ENCODE measurements around the gene CEP41.
A peak's percentile ranks its signal among the peaks of the same experiment; 100 is the strongest.

The CEP41 gene

GRCh38 chr7:130360518-130360917, 80.3 kb downstream of the CEP41 start:
- no peaks in the 10 kb centered on the region for H3K27me3 ChIP-seq (ENCODE audit: insufficient read depth, poor library complexity, severe bottlenecking)
- H3K27ac ChIP-seq (replicated peaks), result no peak overlapping the region
- no peak for DNase-seq (ENCODE audit: low read depth in 1 of 2, low spot score in 1 of 2)
- no peak overlapping the region for H3K4me3 ChIP-seq (replicated peaks; ENCODE audit: insufficient read depth, low read length)
- no peak for TF ChIP-seq GABPA (IDR thresholded peaks at IDR 0.05; ENCODE audit: low read depth)
- no peak for TF ChIP-seq SPI1 (IDR thresholded peaks at IDR 0.05; ENCODE audit: borderline replicate concordance, low read depth)
- no peak for TF ChIP-seq POLR2AphosphoS5 (IDR thresholded peaks at IDR 0.05; ENCODE audit: low read depth)
- TF ChIP-seq REST (IDR thresholded peaks at IDR 0.05; ENCODE audit: insufficient replicate concordance, low read depth), result no peak

- no peak overlapping the region for H3K27ac ChIP-seq (replicated peaks)
- no peak for DNase-seq (ENCODE audit: low read depth in 1 of 2, low spot score in 1 of 2)
- no peaks in the 10 kb centered on the region for H3K27me3 ChIP-seq (ENCODE audit: insufficient read depth, poor library complexity, severe bottlenecking)
- H3K4me3 ChIP-seq (replicated peaks; ENCODE audit: insufficient read depth, low read length), result no peak overlapping the region
- no peak for TF ChIP-seq REST (IDR thresholded peaks at IDR 0.05; ENCODE audit: insufficient replicate concordance, low read depth)
- TF ChIP-seq GABPA (IDR thresholded peaks at IDR 0.05; ENCODE audit: low read depth), result no peak
- no peak for TF ChIP-seq CTCF (IDR thresholded peaks at IDR 0.05; ENCODE audit: insufficient read depth, low read length)
- no peak for TF ChIP-seq SPI1 (IDR thresholded peaks at IDR 0.05; ENCODE audit: borderline replicate concordance, low read depth)
- TF ChIP-seq POLR2AphosphoS5 (IDR thresholded peaks at IDR 0.05; ENCODE audit: low read depth), result no peak
Observed at GRCh38 chr7:130359276-130359857, 81.4 kb downstream of the CEP41 start.

GRCh38 chr7:130358471-130358870, 82.3 kb downstream of the CEP41 start:
- no peaks in the 10 kb centered on the region for H3K27me3 ChIP-seq (ENCODE audit: insufficient read depth, poor library complexity, severe bottlenecking)
- no peak for TF ChIP-seq CTCF (IDR thresholded peaks at IDR 0.05; ENCODE audit: insufficient read depth, low read length)
- no peak for TF ChIP-seq POLR2AphosphoS5 (IDR thresholded peaks at IDR 0.05; ENCODE audit: low read depth)
- no peak for TF ChIP-seq GABPA (IDR thresholded peaks at IDR 0.05; ENCODE audit: low read depth)
- no peak overlapping the region for H3K4me3 ChIP-seq (replicated peaks; ENCODE audit: insufficient read depth, low read length)
- H3K27ac ChIP-seq (replicated peaks), result no peak overlapping the region
- DNase-seq (ENCODE audit: low read depth in 1 of 2, low spot score in 1 of 2), result no peak

GRCh38 chr7:130356876-130357611, 83.8 kb downstream of the CEP41 start:
- Histone ChIP-seq H3K4me3 (replicated peaks; ENCODE audit: insufficient read depth, low read length) (no peak overlapping the region), H3K27me3 (ENCODE audit: insufficient read depth, poor library complexity, severe bottlenecking) (no peaks in the 10 kb centered on the region), H3K27ac (replicated peaks) (no peak overlapping the region)
- peak; percentile 13 to 34 for DNase-seq (ENCODE audit: low read depth in 1 of 2, low spot score in 1 of 2)
- TF ChIP-seq CTCF (IDR thresholded peaks at IDR 0.05; ENCODE audit: insufficient read depth, low read length) (no peak), GABPA (IDR thresholded peaks at IDR 0.05; ENCODE audit: low read depth) (no peak), SPI1 (IDR thresholded peaks at IDR 0.05; ENCODE audit: borderline replicate concordance, low read depth) (no peak), POLR2AphosphoS5 (IDR thresholded peaks at IDR 0.05; ENCODE audit: low read depth) (no peak)
